Fibroblast of villous mesenchyme (primary cell): ENCODE measurements around the gene EHD4. TPM values are rescaled to one million over a fixed set of nuclear protein-coding genes. Genes with fewer than 3 reads are reported as not detected.

Experiments used
- DNase-seq: peaks from one replicate; pipeline ENCODE4 v3.0.0-alpha.2; 2010; ENCODE audit warnings: low read depth
- H3K4me3 ChIP-seq: 2 replicates; pipeline ENCODE4 v1.5.1; 2011; ENCODE audit warnings: low read depth, mild to moderate bottlenecking, low read length
- total RNA-seq: library from RNA; depleted of rRNA; stranded (reverse); fragments of >200 nt; gene quantifications from 2 replicates; pipeline ENCODE4 v1.2.3, GENCODE V29; 2012
- TF ChIP-seq, protein P1 (sequence below): IDR thresholded peaks from 2 replicates; pipeline ENCODE4 v1.5.1; 2012; ENCODE audit warnings: low read depth, mild to moderate bottlenecking, low read length; ENCODE audit not compliant: insufficient read depth

EHD4 gene
- total RNA-seq, 1 donor, result 19.0 TPM

DNA sequence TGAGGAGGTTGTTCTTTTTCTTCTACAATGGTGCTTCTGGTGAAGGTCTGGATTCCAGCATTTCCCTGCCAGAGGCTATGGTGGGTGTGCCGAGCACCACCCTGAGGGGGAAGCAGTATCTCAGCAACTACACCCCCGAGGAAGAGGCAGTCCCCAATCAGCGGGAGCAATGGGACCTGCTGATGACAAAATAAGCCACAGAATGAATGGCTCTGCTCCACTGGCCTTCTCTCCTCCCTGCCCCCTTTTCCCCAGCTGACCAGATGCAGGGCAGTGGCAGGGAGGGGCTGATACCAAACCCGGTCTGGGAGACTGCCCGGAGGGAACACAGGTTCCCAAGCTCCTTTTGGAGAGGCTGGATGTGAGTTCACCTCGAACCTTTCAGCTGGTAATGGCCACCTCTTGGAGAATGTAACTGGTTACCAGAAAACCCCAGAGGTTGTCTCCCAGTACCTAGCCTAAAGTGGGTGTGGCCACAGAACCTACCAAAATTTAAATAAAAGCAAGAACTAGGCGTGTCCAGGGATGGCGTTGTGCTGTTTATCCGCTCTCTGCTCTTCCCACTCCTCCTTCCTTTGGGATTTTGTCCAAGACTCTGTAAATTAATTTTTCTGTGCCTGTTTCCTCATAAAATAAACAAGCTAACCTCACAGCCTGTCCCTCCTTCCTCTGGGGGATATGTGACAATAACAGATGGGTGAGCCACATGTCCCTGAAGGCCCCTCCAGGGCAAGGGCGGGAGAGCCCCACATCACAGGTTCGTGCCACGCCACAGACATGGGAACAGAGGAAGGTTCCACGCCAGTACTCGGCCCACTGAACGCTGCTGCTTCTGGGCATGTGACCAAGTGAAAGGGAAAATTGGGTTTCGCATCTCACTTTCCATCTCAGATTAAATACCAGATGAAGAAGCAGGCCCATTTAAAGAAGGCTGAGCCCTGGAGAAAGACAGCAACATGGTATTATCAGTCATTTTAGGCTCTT is 43.4 kb downstream of the EHD4 start:
- no peak for DNase-seq
- TF ChIP-seq, protein P1, sequence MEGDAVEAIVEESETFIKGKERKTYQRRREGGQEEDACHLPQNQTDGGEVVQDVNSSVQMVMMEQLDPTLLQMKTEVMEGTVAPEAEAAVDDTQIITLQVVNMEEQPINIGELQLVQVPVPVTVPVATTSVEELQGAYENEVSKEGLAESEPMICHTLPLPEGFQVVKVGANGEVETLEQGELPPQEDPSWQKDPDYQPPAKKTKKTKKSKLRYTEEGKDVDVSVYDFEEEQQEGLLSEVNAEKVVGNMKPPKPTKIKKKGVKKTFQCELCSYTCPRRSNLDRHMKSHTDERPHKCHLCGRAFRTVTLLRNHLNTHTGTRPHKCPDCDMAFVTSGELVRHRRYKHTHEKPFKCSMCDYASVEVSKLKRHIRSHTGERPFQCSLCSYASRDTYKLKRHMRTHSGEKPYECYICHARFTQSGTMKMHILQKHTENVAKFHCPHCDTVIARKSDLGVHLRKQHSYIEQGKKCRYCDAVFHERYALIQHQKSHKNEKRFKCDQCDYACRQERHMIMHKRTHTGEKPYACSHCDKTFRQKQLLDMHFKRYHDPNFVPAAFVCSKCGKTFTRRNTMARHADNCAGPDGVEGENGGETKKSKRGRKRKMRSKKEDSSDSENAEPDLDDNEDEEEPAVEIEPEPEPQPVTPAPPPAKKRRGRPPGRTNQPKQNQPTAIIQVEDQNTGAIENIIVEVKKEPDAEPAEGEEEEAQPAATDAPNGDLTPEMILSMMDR, result no peak
- H3K4me3 ChIP-seq, result no peak overlapping the region

GRCh38 chr15:41928100-41928499 is 44.3 kb downstream of the EHD4 start:
- no peak for DNase-seq

GRCh38 chr15:41927536-41927935 is 44.8 kb downstream of the EHD4 start:
- DNase-seq, result no peak
- no peak overlapping the region for H3K4me3 ChIP-seq
- TF ChIP-seq, protein P1, result no peak

More at GRCh38 chr15:41928100-41928499, 44.3 kb downstream of the EHD4 start:
- TF ChIP-seq, protein P1, result no peak
- H3K4me3 ChIP-seq, result no peak overlapping the region

GRCh38 chr15:41926185-41927056 is 45.9 kb downstream of the EHD4 start:
- TF ChIP-seq, protein P1, result no peak
- no peak overlapping the region for H3K4me3 ChIP-seq
- no peak for DNase-seq

GRCh38 chr15:41925086-41925608 is 47.2 kb downstream of the EHD4 start:
- no peak for DNase-seq
- TF ChIP-seq, protein P1, result no peak
- H3K4me3 ChIP-seq, result no peak overlapping the region

GRCh38 chr15:41923401-41923997 is 48.9 kb downstream of the EHD4 start:
- no peak overlapping the region for H3K4me3 ChIP-seq
- DNase-seq, result peak; percentile 44
- TF ChIP-seq, protein P1, result no peak
